HepG2 (cell line): ENCODE measurements around the gene DERL2. TPM values are rescaled to one million over a fixed set of nuclear protein-coding genes. Genes with fewer than 3 reads are reported as not detected.

Source experiments
- AKAP8 ChIP-seq: sonication (generic); formaldehyde crosslinking; IDR thresholded peaks from 2 replicates; pipeline ENCODE4 v1.5.1; 2020; ENCODE audit warnings: mild to moderate bottlenecking, missing genetic modification reagents
- HCFC1 ChIP-seq: fragments of 150-350 bp; IDR thresholded peaks from 2 replicates; pipeline ENCODE4 v1.6.1; 2014; ENCODE audit warnings: low read depth, low read length
- HDAC1 ChIP-seq: sonication (generic); formaldehyde crosslinking; IDR thresholded peaks from 2 replicates; pipeline ENCODE4 v1.5.1; 2020; ENCODE audit warnings: mild to moderate bottlenecking, missing genetic modification reagents
- KMT2B ChIP-seq: IDR thresholded peaks from 2 replicates; pipeline ENCODE4 v1.6.1; 2016; ENCODE audit warnings: missing genetic modification reagents, missing compliant biosample characterization
- NBN ChIP-seq: fragments of 450-650 bp; conservative IDR thresholded peaks from 2 replicates; pipeline ENCODE4 v1.6.1; 2017
- NFE2L1 ChIP-seq: sonication (generic); formaldehyde crosslinking; IDR thresholded peaks from 2 replicates; pipeline ENCODE4 v1.4.0; 2020; ENCODE audit warnings: missing genetic modification reagents, mild to moderate bottlenecking, borderline replicate concordance
- SP5 ChIP-seq: IDR thresholded peaks from 2 replicates; pipeline ENCODE4 v1.6.1; 2016; ENCODE audit warnings: low read depth, borderline replicate concordance
- TBX2 ChIP-seq: sonication (generic); formaldehyde crosslinking; IDR thresholded peaks from 2 replicates; pipeline ENCODE4 v1.5.0; 2020; ENCODE audit warnings: missing genetic modification reagents, mild to moderate bottlenecking, borderline replicate concordance
- ZNF17 ChIP-seq: sonication (generic); formaldehyde crosslinking; IDR thresholded peaks from 2 replicates; pipeline ENCODE4 v1.5.0; 2020; ENCODE audit warnings: mild to moderate bottlenecking, missing genetic modification reagents
- ZNF275 ChIP-seq: sonication (generic); formaldehyde crosslinking; IDR thresholded peaks from 2 replicates; pipeline ENCODE4 v1.8.0; 2022; ENCODE audit warnings: missing genetic modification reagents, mild to moderate bottlenecking, inconsistent platforms, borderline replicate concordance
- ZNF281 ChIP-seq: sonication (generic); formaldehyde crosslinking; IDR thresholded peaks from 2 replicates; pipeline ENCODE4 v1.4.0; 2020; ENCODE audit warnings: missing genetic modification reagents, borderline replicate concordance
- ZNF407 ChIP-seq: sonication (generic); formaldehyde crosslinking; IDR thresholded peaks from one replicate; pipeline ENCODE4 v1.5.1; 2020; ENCODE audit warnings: mild to moderate bottlenecking, missing genetic modification reagents; ENCODE audit errors: not compliant biosample characterization
- ZSCAN31 ChIP-seq: sonication (generic); formaldehyde crosslinking; IDR thresholded peaks from 2 replicates; pipeline ENCODE4 v1.5.0; 2020; ENCODE audit warnings: low read depth, mild to moderate bottlenecking, missing genetic modification reagents
- ZSCAN9 ChIP-seq: IDR thresholded peaks from 2 replicates; pipeline ENCODE4 v1.6.1; 2016; ENCODE audit warnings: borderline replicate concordance
- polyA plus RNA-seq, 8 experiments: library from polyadenylated mRNA; depleted of rRNA in 3 of 8; stranded (reverse) in 7 of 8; unstranded in 1 of 8; fragments of >200 nt; fragmentation: Illumina TruSeq in 4 of 8; extraction: Trizol in 4 of 8; gene quantifications; 2 replicates each; pipeline versions ENCODE4 v1.2.1 to v1.2.3, GENCODE V29; 2011 to 2016; ENCODE audit warnings: low read depth in 4 of 8, missing spikeins in 1 of 8, mixed read lengths in 1 of 8; ENCODE audit not compliant: insufficient read depth in 1 of 8
- total RNA-seq, 5 experiments: library from RNA; depleted of rRNA; stranded (reverse); fragments of >200 nt; fragmentation: Illumina TruSeq; extraction: Trizol; gene quantifications; 2 replicates each; pipeline ENCODE4 v1.2.3, GENCODE V29; 2016; ENCODE audit warnings: low read depth in 1 of 5

DERL2 gene
- total and polyA plus RNA-seq, 2 of the 13 experiments (the other 11 are each of a cell fraction or from before 2014, with no cell fraction given): 59.3 to 65.2 TPM

- no peak for TF ChIP-seq NBN
- no peak for TF ChIP-seq NFE2L1 (CRISPR knock-in tag)
- peak; percentile 73; the same call in 1 of the 2 replicates for TF ChIP-seq ZNF275 (CRISPR knock-in tag)
- TF ChIP-seq ZNF281 (CRISPR knock-in tag): peak; percentile 48; the same call in 1 of the 2 replicates
- TF ChIP-seq AKAP8: no peak; the same call in 1 of the 2 replicates
- peak; percentile 80 for TF ChIP-seq ZNF407 (CRISPR knock-in tag)
- TF ChIP-seq TBX2: peak; percentile 70; the same call in 1 of the 2 replicates
- TF ChIP-seq ZSCAN9 (CRISPR knock-in tag): peak; percentile 86; the same call in 1 of the 2 replicates
- TF ChIP-seq HCFC1: no peak
- no peak for TF ChIP-seq ZNF17 (CRISPR knock-in tag)
- TF ChIP-seq SP5 (CRISPR knock-in tag): no peak
- TF ChIP-seq HDAC1 (CRISPR knock-in tag): peak; percentile 86
- TF ChIP-seq KMT2B: peak; percentile 83; the same call in 1 of the 2 replicates
- TF ChIP-seq ZSCAN31 (CRISPR knock-in tag): peak; percentile 84
Observed at GRCh38 chr17:5438716-5439445, 47.1 kb downstream of the DERL2 start, which contains the start of gene C1QBP (continued).
